Body of pancreas (tissue), 4 donors: ENCODE measurements around the gene NID2. TPM values are rescaled to one million over a fixed set of nuclear protein-coding genes. Genes with fewer than 3 reads are reported as not detected.

Experiments
- ATAC-seq: fragments of 150-250 bp; one replicate; pipeline ENCODE4 v1.9.1; 2016
- DNase-seq, 4 donors: peaks; one replicate each; pipeline ENCODE4 v3.0.0-alpha.2; 2019
- H3K27ac ChIP-seq, 4 donors: fragments of 200-600 bp; sonication (generic); 1 replicate in 3 of 4; 2 replicates in 1 of 4; pipeline versions ENCODE4 v1.5.1 to v1.6.1; 2016 to 2019; ENCODE audit warnings: mild to moderate bottlenecking in 1 of 4, mixed read lengths in 1 of 4, moderate library complexity in 1 of 4
- H3K27me3 ChIP-seq, 2 donors: fragments of 200-600 bp; sonication (generic); one replicate each; pipeline ENCODE4 v1.6.0; 2016; ENCODE audit warnings: mild to moderate bottlenecking in 1 of 2
- H3K36me3 ChIP-seq, 2 donors: fragments of 200-600 bp; sonication (generic); replicated peaks in 1 of 2; 2 replicates each; pipeline ENCODE4 v1.5.1; 2016; ENCODE audit warnings: low read depth in 2 of 2; ENCODE audit not compliant: insufficient read depth in 1 of 2
- H3K4me1 ChIP-seq: fragments of 200-600 bp; sonication (generic); one replicate; pipeline ENCODE4 v1.6.0; 2016
- H3K4me3 ChIP-seq, 2 donors: fragments of 200-600 bp; sonication (generic); 1 replicate in 1 of 2; 2 replicates in 1 of 2; pipeline ENCODE4 v1.5.1; 2016 to 2019
- H3K9me3 ChIP-seq, 3 donors: fragments of 200-600 bp; sonication (generic); 1 replicate in 2 of 3; 2 replicates in 1 of 3; pipeline ENCODE4 v1.5.1; 2016
- POLR2A ChIP-seq, 3 donors: fragments of 450-650 bp; IDR thresholded peaks; one replicate each; pipeline ENCODE4 v1.6.1; 2016; ENCODE audit warnings: antibody characterized with exemption in 3 of 3, mild to moderate bottlenecking in 2 of 3
- WGBS, 2 donors: methylation state at CpG; one replicate each; pipeline ENCODE4 v1.1.5; 2017; 5-methylcytosine and 5-hydroxymethylcytosine counted together
- intact Hi-C: fragments of 100-400 bp; cut with DNase I; formaldehyde crosslinking; loops from one replicate; pipeline ENCODE4 v1.15.1; 2023
- total RNA-seq, 2 donors: library from RNA; depleted of rRNA; stranded (reverse); fragments of >200 nt; gene quantifications; one replicate each; pipeline ENCODE4 v1.1.0, GENCODE V29; 2016
- TF ChIP-seq, protein P1 (sequence below), 7 experiments: fragments of 450-650 bp in 4 of 7; fragments of 200-600 bp in 3 of 7; sonication (generic) in 3 of 7; IDR thresholded peaks; one replicate each; pipeline ENCODE4 v1.5.1; 2016 to 2019; ENCODE audit warnings: antibody characterized with exemption in 7 of 7

NID2 gene
- total RNA-seq, 2 donors from 2014 or later: 34.6 to 37.6 TPM

GRCh38 chr14:52018252-52018651, 50.6 kb downstream of the NID2 start:
- no peak overlapping the region for H3K27ac ChIP-seq
- intact Hi-C loops: no loop called here
- H3K36me3 ChIP-seq: no peaks in the 10 kb centered on the region
- ATAC-seq: no peak
- WGBS, 2 donors: 76 to 80% methylated on average over 4 of the region's 4 CpGs
- H3K27me3 ChIP-seq: no peaks in the 10 kb centered on the region
- TF ChIP-seq, protein P1, sequence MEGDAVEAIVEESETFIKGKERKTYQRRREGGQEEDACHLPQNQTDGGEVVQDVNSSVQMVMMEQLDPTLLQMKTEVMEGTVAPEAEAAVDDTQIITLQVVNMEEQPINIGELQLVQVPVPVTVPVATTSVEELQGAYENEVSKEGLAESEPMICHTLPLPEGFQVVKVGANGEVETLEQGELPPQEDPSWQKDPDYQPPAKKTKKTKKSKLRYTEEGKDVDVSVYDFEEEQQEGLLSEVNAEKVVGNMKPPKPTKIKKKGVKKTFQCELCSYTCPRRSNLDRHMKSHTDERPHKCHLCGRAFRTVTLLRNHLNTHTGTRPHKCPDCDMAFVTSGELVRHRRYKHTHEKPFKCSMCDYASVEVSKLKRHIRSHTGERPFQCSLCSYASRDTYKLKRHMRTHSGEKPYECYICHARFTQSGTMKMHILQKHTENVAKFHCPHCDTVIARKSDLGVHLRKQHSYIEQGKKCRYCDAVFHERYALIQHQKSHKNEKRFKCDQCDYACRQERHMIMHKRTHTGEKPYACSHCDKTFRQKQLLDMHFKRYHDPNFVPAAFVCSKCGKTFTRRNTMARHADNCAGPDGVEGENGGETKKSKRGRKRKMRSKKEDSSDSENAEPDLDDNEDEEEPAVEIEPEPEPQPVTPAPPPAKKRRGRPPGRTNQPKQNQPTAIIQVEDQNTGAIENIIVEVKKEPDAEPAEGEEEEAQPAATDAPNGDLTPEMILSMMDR (IDR thresholded peaks at IDR 0.05): no peak
- TF ChIP-seq POLR2A (IDR thresholded peaks at IDR 0.05): no peak
- no peaks in the 10 kb centered on the region for H3K9me3 ChIP-seq
- DNase-seq: no peak
- H3K4me1 ChIP-seq: no peaks in the 10 kb centered on the region
- no peak overlapping the region for H3K4me3 ChIP-seq

DNA sequence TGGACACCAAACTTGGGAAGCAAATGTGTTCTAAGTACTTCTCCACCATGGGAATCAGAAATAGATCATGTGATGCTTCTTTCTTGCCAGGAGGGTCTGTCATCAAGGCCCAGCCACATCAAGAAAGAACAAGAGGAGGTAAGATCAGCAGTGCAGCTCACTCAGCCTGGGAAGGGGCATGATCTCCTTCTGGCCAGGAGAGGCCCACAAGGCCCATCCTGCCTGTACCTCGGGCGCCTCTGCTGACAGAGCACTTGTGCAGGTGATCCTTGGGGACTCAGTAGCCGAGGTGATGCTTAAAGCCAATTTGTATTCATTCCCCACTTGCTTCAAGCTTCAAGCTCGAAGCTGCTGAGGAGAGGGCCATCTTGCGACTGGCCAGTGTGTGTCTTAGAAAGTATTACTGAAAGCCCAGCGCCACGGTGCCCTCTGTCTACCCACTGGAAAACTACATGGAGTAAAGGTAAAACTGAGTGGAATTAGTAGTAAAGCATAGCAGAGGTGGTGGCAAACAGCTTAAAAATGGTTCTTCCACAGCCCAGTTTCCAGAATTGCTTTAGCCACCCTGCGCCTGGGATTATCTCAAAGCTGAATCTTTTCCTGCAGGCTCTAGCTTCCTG, 53.3 kb downstream of the NID2 start:
- peaks cover 6% of the 10 kb centered on the region for H3K4me1 ChIP-seq
- H3K27me3 ChIP-seq: no peaks in the 10 kb centered on the region
- WGBS, 2 donors: 45 to 52% methylated on average over 8 of the region's 8 CpGs
- peak; percentile 37 to 65 (median 53) for DNase-seq
- peak; percentile 61 for ATAC-seq
- intact Hi-C loops: no loop called here
- TF ChIP-seq POLR2A (IDR thresholded peaks at IDR 0.05): no peak
- TF ChIP-seq, protein P1 (IDR thresholded peaks at IDR 0.05): peak in 6 of 7 experiments; percentile 12 to 47 (median 44)
- no peak overlapping the region for H3K4me3 ChIP-seq
- no peak overlapping the region for H3K27ac ChIP-seq
- H3K36me3 ChIP-seq: peaks cover 0 to 6% of the 10 kb centered on the region in 2 donors
- no peaks in the 10 kb centered on the region for H3K9me3 ChIP-seq

DNA sequence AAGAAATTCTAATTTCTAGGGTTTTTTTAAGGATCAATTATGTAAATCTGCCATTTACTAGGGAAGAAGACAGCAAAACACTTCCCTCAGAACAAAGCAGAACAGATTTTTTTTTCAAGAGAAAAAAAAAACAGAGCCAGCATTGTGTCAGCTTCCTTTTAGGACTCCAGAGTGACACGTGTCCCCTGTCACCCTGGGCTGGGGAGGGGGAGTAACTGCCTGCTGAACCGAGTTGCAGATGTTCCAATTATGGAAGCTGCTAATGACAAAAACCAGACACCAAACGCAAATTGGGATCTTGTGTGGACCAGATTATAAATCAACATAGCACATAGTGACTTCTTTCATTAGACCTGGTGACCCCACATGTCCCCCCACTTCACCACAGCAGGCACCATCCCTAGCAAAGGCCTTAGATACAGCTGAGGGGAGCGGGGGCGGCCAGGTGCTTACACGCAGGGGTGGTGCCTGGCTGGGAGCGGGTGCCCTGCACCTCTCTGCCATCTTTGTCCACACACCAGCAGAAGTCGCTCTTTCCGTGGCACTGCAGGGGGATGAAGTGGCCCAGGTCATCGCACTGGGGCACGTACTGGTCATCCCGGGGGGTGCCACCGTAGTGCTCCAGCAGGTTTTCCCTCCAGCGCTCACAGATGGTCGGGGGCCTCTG, 54.1 kb downstream of the NID2 start:
- 75 to 77% methylated on average over 13 to 15 of the region's 15 CpGs for WGBS, 2 donors
- TF ChIP-seq POLR2A (IDR thresholded peaks at IDR 0.05): no peak
- TF ChIP-seq, protein P1 (IDR thresholded peaks at IDR 0.05): no peak
- Histone ChIP-seq H3K4me3 (no peak overlapping the region), H3K27ac (no peak overlapping the region), H3K36me3 (peaks cover 0 to 6% of the 10 kb centered on the region in 2 donors), H3K27me3 (no peaks in the 10 kb centered on the region), H3K4me1 (peaks cover 6% of the 10 kb centered on the region), H3K9me3 (no peaks in the 10 kb centered on the region)
- intact Hi-C loops: no loop called here
- DNase-seq (no peak), ATAC-seq (no peak)

- intact Hi-C loops: no loop called here
- H3K36me3 ChIP-seq: peaks cover 0 to 6% of the 10 kb centered on the region in 2 donors
- ATAC-seq (no peak), DNase-seq (no peak)
- H3K27ac ChIP-seq: no peak overlapping the region
- no peak overlapping the region for H3K4me3 ChIP-seq
- TF ChIP-seq, protein P1 (IDR thresholded peaks at IDR 0.05): peak in 1 of 7 experiments; percentile 9
- TF ChIP-seq POLR2A (IDR thresholded peaks at IDR 0.05): no peak
- no peaks in the 10 kb centered on the region for H3K9me3 ChIP-seq
- peaks cover 6% of the 10 kb centered on the region for H3K4me1 ChIP-seq
- WGBS, 2 donors: 62 to 85% methylated on average over 9 to 11 of the region's 11 CpGs
- H3K27me3 ChIP-seq: no peaks in the 10 kb centered on the region
Observed at GRCh38 chr14:52013984-52014600, 54.8 kb downstream of the NID2 start.
